C4-2B (cell line): ENCODE measurements around the gene SMIM8.
"Not testable (repeated sequence)": the region's sequence is repeated elsewhere in the genome, so short reads cannot be mapped to it uniquely, and the experiment has no call there.

ENCODE experiments used
- H3K27ac ChIP-seq: fragments of 450-650 bp; 2 replicates; pipeline ENCODE4 v1.5.1; 2017
- ZFX ChIP-seq: fragments of 450-650 bp; IDR thresholded peaks from 2 replicates; pipeline ENCODE4 v1.6.1; 2017
- TF ChIP-seq, protein P1 (sequence below): fragments of 450-650 bp; conservative IDR thresholded peaks from 2 replicates; pipeline ENCODE4 v1.5.1; 2017; ENCODE audit warnings: mild to moderate bottlenecking

SMIM8 gene

GRCh38 chr6:87283461-87283860, 38.9 kb upstream of the SMIM8 start:
- no peak for TF ChIP-seq ZFX
- TF ChIP-seq, protein P1, sequence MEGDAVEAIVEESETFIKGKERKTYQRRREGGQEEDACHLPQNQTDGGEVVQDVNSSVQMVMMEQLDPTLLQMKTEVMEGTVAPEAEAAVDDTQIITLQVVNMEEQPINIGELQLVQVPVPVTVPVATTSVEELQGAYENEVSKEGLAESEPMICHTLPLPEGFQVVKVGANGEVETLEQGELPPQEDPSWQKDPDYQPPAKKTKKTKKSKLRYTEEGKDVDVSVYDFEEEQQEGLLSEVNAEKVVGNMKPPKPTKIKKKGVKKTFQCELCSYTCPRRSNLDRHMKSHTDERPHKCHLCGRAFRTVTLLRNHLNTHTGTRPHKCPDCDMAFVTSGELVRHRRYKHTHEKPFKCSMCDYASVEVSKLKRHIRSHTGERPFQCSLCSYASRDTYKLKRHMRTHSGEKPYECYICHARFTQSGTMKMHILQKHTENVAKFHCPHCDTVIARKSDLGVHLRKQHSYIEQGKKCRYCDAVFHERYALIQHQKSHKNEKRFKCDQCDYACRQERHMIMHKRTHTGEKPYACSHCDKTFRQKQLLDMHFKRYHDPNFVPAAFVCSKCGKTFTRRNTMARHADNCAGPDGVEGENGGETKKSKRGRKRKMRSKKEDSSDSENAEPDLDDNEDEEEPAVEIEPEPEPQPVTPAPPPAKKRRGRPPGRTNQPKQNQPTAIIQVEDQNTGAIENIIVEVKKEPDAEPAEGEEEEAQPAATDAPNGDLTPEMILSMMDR, result no peak
- no peak overlapping the region for H3K27ac ChIP-seq

DNA sequence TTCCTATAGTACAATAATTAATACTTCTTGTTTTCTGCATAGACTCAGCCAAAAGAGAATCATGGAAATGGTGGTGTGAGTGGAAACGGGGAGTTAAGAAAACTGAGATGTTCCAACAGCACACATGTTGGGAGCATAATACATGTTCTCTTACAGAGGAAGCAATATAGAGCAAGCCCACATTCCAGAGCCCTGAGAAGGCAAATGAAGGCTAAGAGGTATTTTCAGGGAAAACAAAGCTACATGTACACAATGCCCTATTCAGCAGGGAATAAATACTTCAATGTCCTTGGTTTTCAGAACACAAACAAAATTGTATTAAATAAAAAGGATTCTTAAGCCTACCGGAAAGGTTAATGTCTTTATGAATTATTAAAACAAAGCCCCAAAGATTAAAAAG, 35.1 kb upstream of the SMIM8 start:
- no peak overlapping the region for H3K27ac ChIP-seq
- TF ChIP-seq, protein P1, result no peak
- TF ChIP-seq ZFX, result no peak

- H3K27ac ChIP-seq, result no peak overlapping the region
- TF ChIP-seq ZFX, result no peak
- TF ChIP-seq, protein P1, result no peak
Measured at GRCh38 chr6:87289571-87289970, 32.8 kb upstream of the SMIM8 start.

DNA sequence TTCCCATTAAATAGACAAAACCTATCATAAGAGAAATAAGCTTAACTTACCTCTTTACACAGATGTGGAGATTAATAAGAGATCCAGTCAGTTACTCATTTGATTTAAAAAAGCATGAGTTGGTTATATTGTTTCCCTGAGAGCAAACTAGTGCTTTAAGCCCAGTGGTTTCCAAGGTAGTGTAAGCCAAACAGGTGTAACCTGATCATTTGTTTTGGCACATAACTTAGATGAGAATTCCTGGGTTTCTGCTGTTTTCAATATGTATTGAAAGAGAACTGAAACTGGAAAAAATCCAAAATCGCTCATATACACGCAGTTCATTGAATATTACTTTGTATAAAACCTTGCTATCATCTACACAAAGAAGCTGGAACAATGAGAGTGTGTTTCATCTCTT, 30.5 kb upstream of the SMIM8 start:
- H3K27ac ChIP-seq, result no peak overlapping the region
- no peak for TF ChIP-seq ZFX
- TF ChIP-seq, protein P1, result no peak

DNA sequence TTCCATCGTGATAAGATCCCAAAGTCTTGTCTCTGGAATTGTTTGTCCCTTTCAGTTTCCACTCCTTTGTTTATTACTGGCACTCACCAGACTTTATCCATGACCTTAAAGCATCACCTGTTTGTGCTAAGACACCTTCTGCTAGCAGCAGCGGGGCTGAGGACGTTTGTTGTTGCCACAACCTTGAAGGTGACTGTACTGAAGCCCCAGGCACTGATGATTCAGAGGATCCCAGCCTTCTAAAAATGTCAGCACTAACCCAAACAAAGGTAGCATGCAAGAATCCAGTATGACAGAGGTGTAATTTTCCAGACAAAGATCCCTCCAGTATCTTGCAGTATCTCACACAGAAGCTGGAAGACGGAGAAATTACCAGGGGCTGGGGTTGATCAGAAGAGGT, 28.9 kb upstream of the SMIM8 start:
- no peak overlapping the region for H3K27ac ChIP-seq
- TF ChIP-seq ZFX, result no peak
- TF ChIP-seq, protein P1, result no peak

DNA sequence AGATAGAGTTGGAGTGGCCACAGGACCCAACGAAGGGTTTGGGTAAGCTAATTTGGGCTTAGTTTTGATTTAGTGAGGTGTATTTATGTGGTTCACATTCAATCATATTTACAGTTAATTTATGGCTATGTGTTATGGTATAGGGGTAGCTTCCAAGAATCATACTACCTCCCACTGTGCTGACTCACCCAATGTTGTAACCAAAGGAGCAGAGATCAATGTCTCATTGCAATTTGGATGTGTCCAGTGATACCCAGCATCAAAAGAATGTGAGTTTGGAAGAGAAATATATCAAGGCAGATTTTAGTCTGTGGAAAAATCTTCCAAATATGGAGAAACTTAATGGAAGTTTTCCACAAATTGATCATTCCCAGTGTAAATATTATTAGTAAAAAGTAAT, 25.3 kb upstream of the SMIM8 start:
- no peak for TF ChIP-seq ZFX
- TF ChIP-seq, protein P1, result no peak
- H3K27ac ChIP-seq, result no peak overlapping the region

DNA sequence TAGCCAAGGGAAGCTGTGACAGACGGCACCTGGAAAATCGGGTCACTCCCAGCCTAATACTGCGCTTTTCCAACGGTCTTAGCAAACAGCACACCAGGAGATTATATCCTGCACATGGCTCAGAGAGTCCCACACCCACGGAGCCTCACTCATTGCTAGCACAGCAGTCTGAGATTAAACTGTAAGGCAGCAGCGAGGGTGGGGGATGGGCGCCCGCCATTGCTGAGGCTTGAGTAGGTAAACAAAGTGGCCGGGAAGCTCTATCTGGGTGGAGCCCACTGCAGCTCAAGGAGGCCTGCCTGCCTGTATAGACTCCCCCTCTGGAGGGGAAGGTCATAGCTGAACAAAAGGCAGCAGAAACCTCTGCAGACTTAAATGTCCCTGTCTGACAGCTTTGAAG, 21.1 kb upstream of the SMIM8 start:
- not testable (repeated sequence) for H3K27ac ChIP-seq

- H3K27ac ChIP-seq, result no peak overlapping the region
- TF ChIP-seq, protein P1, result no peak
- no peak for TF ChIP-seq ZFX
Measured at GRCh38 chr6:87308970-87309369, 13.4 kb upstream of the SMIM8 start.
